Peyer's patch (tissue), 4 donors: ENCODE results near the gene HOXD11. TPM values are rescaled to one million over a fixed set of nuclear protein-coding genes. Genes with fewer than 3 reads are reported as not detected.

Source experiments
- DNase-seq, 3 donors: peaks; one replicate each; pipeline ENCODE4 v3.0.0-alpha.2; 2017 to 2019
- H3K27ac ChIP-seq, 4 donors: fragments of 200-600 bp; sonication (generic); one replicate each; pipeline ENCODE4 v1.5.1; 2016 to 2019
- H3K27me3 ChIP-seq, 2 donors: fragments of 200-600 bp; sonication (generic); one replicate each; pipeline ENCODE4 v1.5.1; 2019
- H3K36me3 ChIP-seq, 3 donors: fragments of 200-600 bp; sonication (generic); one replicate each; pipeline ENCODE4 v1.5.1; 2016 to 2019
- H3K4me1 ChIP-seq, 4 donors: fragments of 200-600 bp; sonication (generic); one replicate each; pipeline ENCODE4 v1.5.1; 2016 to 2019
- H3K4me3 ChIP-seq, 4 donors: fragments of 200-600 bp; sonication (generic); 1 replicate in 3 of 4; 2 replicates in 1 of 4; pipeline ENCODE4 v1.5.1; 2016 to 2019; ENCODE audit warnings: mild to moderate bottlenecking in 1 of 4
- H3K9me3 ChIP-seq, 4 donors: fragments of 200-600 bp; sonication (generic); one replicate each; pipeline ENCODE4 v1.5.1; 2016 to 2019; ENCODE audit warnings: mild to moderate bottlenecking in 1 of 4
- CTCF ChIP-seq, 6 experiments: fragments of 450-650 bp in 4 of 6; fragments of 200-600 bp in 2 of 6; sonication (generic) in 1 of 6; IDR thresholded peaks; one replicate each; pipeline ENCODE4 v1.5.1; 2017 to 2019; ENCODE audit warnings: antibody characterized with exemption in 6 of 6, mild to moderate bottlenecking in 3 of 6, moderate library complexity in 1 of 6
- POLR2A ChIP-seq, 2 donors: fragments of 450-650 bp; IDR thresholded peaks; one replicate each; pipeline ENCODE4 v1.5.1; 2017; ENCODE audit warnings: antibody characterized with exemption in 2 of 2, mild to moderate bottlenecking in 2 of 2, moderate library complexity in 2 of 2
- total RNA-seq, 4 donors: library from RNA; depleted of rRNA; stranded (reverse); fragments of >200 nt; gene quantifications; one replicate each; pipeline ENCODE4 v1.1.0, GENCODE V29; 2016

The HOXD11 gene
- total RNA-seq, 4 donors from 2014 or later, result not detected

GRCh38 chr2:176099159-176099727, 7.8 kb upstream of the HOXD11 start:
- H3K27ac ChIP-seq, result no peak overlapping the region
- peaks cover 0 to 23% (median 0%) of the 10 kb centered on the region in 4 donors for H3K4me1 ChIP-seq
- no peak for DNase-seq

GRCh38 chr2:176099728-176100546, 7.1 kb upstream of the HOXD11 start, which contains the start of gene HOXD12:
Gene HOXD12, plus strand, starts transcription at chr2:176099795. Its CDS starts 7 bp downstream, at chr2:176099802.
- DNase-seq, result peak in 1 of 3 donors; percentile 44
- Histone ChIP-seq H3K27me3 (peaks cover 0 to 93% of the 10 kb centered on the region in 2 donors), H3K4me3 (no peak within 1 kb of the TSS), H3K4me1 (peaks cover 0 to 30% (median 0%) of the 10 kb centered on the region in 4 donors), H3K36me3 (no peaks in the 10 kb centered on the region), H3K27ac (no peak within 1 kb of the TSS), H3K9me3 (no peaks in the 10 kb centered on the region)
- TF ChIP-seq POLR2A (IDR thresholded peaks at IDR 0.05), result no peak
- no peak for TF ChIP-seq CTCF (IDR thresholded peaks at IDR 0.05)

More at GRCh38 chr2:176099159-176099727, 7.8 kb upstream of the HOXD11 start:
- Histone ChIP-seq H3K4me3 (no peak overlapping the region), H3K27me3 (peaks cover 0 to 93% of the 10 kb centered on the region in 2 donors), H3K9me3 (no peaks in the 10 kb centered on the region), H3K36me3 (no peaks in the 10 kb centered on the region)
- TF ChIP-seq CTCF (IDR thresholded peaks at IDR 0.05) (no peak), POLR2A (IDR thresholded peaks at IDR 0.05) (no peak)

- Histone ChIP-seq H3K36me3 (no peaks in the 10 kb centered on the region), H3K9me3 (no peaks in the 10 kb centered on the region), H3K4me1 (peaks cover 0 to 31% (median 0%) of the 10 kb centered on the region in 4 donors), H3K4me3 (no peak overlapping the region), H3K27ac (no peak overlapping the region), H3K27me3 (peaks cover 0 to 93% of the 10 kb centered on the region in 2 donors)
- TF ChIP-seq CTCF (IDR thresholded peaks at IDR 0.05) (no peak), POLR2A (IDR thresholded peaks at IDR 0.05) (no peak)
- no peak for DNase-seq
Observed at GRCh38 chr2:176100547-176101140, 6.4 kb upstream of the HOXD11 start.

- Histone ChIP-seq H3K36me3 (no peaks in the 10 kb centered on the region), H3K9me3 (no peaks in the 10 kb centered on the region), H3K27ac (no peak overlapping the region), H3K4me3 (no peak overlapping the region), H3K4me1 (peaks cover 0 to 30% (median 0%) of the 10 kb centered on the region in 4 donors), H3K27me3 (peaks cover 0 to 92% of the 10 kb centered on the region in 2 donors)
- TF ChIP-seq POLR2A (IDR thresholded peaks at IDR 0.05), result no peak
- TF ChIP-seq CTCF (IDR thresholded peaks at IDR 0.05), result no peak
- no peak for DNase-seq
Observed at GRCh38 chr2:176101216-176101830, 5.8 kb upstream of the HOXD11 start.

- H3K9me3 ChIP-seq, result peaks cover 0 to 4% (median 0%) of the 10 kb centered on the region in 4 donors
- H3K27ac ChIP-seq, result no peak overlapping the region
- no peak overlapping the region for H3K4me3 ChIP-seq
- H3K4me1 ChIP-seq, result peaks cover 0 to 29% (median 0%) of the 10 kb centered on the region in 4 donors
- peaks cover 0 to 92% of the 10 kb centered on the region in 2 donors for H3K27me3 ChIP-seq
- H3K36me3 ChIP-seq, result no peaks in the 10 kb centered on the region
- TF ChIP-seq CTCF (IDR thresholded peaks at IDR 0.05) (no peak), POLR2A (IDR thresholded peaks at IDR 0.05) (no peak)
- no peak for DNase-seq
Observed at GRCh38 chr2:176101842-176102241, 5.2 kb upstream of the HOXD11 start.
